Measurements from ENCODE around the gene LHFPL6.

GRCh38 chr13:39527961-39528660 is 74.9 kb downstream of the LHFPL6 start:
- TF ChIP-seq CTCF (IDR thresholded peaks at IDR 0.05 in 8 of 11, conservative IDR thresholded peaks at IDR 0.05 in 3 of 11) (no peak), POLR2A (IDR thresholded peaks at IDR 0.05) (no peak)
